HFF-Myc (cell line): ENCODE measurements around the gene NCKAP1.

Source experiments
- DNase-seq: peaks from one replicate; pipeline ENCODE4 v3.0.0-alpha.2; 2011; ENCODE audit warnings: low read depth; ENCODE audit errors: extremely low read depth
- H3K4me3 ChIP-seq: replicated peaks from 2 replicates; pipeline ENCODE4 v1.5.1; 2011; ENCODE audit warnings: low read depth, mild to moderate bottlenecking, control low read depth, low read length
- CTCF ChIP-seq: IDR thresholded peaks from 2 replicates; pipeline ENCODE4 v1.5.1; 2012; ENCODE audit warnings: mild to moderate bottlenecking, low read depth, low read length, control low read depth; ENCODE audit errors: missing control alignments

Gene NCKAP1

GRCh38 chr2:183028108-183028507 lies 10.1 kb downstream of the NCKAP1 start:
- H3K4me3 ChIP-seq, result no peak overlapping the region
- no peak for DNase-seq
- TF ChIP-seq CTCF, result no peak

- no peak for DNase-seq
- H3K4me3 ChIP-seq, result no peak overlapping the region
- TF ChIP-seq CTCF, result no peak
Observed at GRCh38 chr2:183027443-183027842, 10.8 kb downstream of the NCKAP1 start.

- no peak for DNase-seq
- TF ChIP-seq CTCF, result no peak
Observed at GRCh38 chr2:183026424-183026823, 11.8 kb downstream of the NCKAP1 start.

GRCh38 chr2:183025993-183026392 lies 12.3 kb downstream of the NCKAP1 start:
- no peak for DNase-seq
- no peak overlapping the region for H3K4me3 ChIP-seq
- no peak for TF ChIP-seq CTCF

More at GRCh38 chr2:183026424-183026823, 11.8 kb downstream of the NCKAP1 start:
- no peak overlapping the region for H3K4me3 ChIP-seq

- no peak overlapping the region for H3K4me3 ChIP-seq
- peak; percentile 59 for DNase-seq
Observed at GRCh38 chr2:183024339-183025095, 13.7 kb downstream of the NCKAP1 start.

GRCh38 chr2:183022711-183023110 lies 15.5 kb downstream of the NCKAP1 start:
- TF ChIP-seq CTCF, result no peak
- no peak for DNase-seq
- no peak overlapping the region for H3K4me3 ChIP-seq

More at GRCh38 chr2:183024339-183025095, 13.7 kb downstream of the NCKAP1 start:
- TF ChIP-seq CTCF, result no peak
